Psoas muscle (tissue), 8 donors: Measurements from ENCODE around the gene STX16. TPM values are rescaled to one million over a fixed set of nuclear protein-coding genes. Genes with fewer than 3 reads are reported as not detected.

Source experiments
- ATAC-seq, 4 donors: fragments of 200-7000 bp; cut with Tn5 transposase; one replicate each; pipeline ENCODE4 v1.9.1; 2020; ENCODE audit warnings: moderate library complexity in 3 of 4, mild to moderate bottlenecking in 2 of 4
- DNase-seq, 2 donors: peaks; one replicate each; pipeline ENCODE4 v3.0.0-alpha.2; 2020
- H3K27ac ChIP-seq: fragments of 200-600 bp; one replicate; pipeline ENCODE4 v1.8.0; 2022
- H3K27me3 ChIP-seq, 3 donors: fragments of 200-600 bp in 1 of 3; one replicate each; pipeline versions ENCODE4 v1.6.1 to v1.8.0; 2013 to 2022; ENCODE audit warnings: low read length in 2 of 3, mild to moderate bottlenecking in 2 of 3, moderate library complexity in 1 of 3; ENCODE audit not compliant: insufficient read depth in 3 of 3
- H3K36me3 ChIP-seq, 2 donors: fragments of 200-600 bp in 1 of 2; one replicate each; pipeline versions ENCODE4 v1.6.1 to v1.8.0; 2013 to 2022; ENCODE audit warnings: low read depth in 1 of 2, mild to moderate bottlenecking in 1 of 2, moderate library complexity in 1 of 2; ENCODE audit not compliant: insufficient read depth in 1 of 2
- H3K4me1 ChIP-seq: fragments of 200-600 bp; one replicate; pipeline ENCODE4 v1.8.0; 2022
- H3K4me3 ChIP-seq: fragments of 200-600 bp; one replicate; pipeline ENCODE4 v1.8.0; 2022; ENCODE audit warnings: mild to moderate bottlenecking
- H3K9me3 ChIP-seq: fragments of 200-600 bp; one replicate; pipeline ENCODE4 v1.8.0; 2022
- CTCF ChIP-seq: fragments of 200-600 bp; IDR thresholded peaks from one replicate; pipeline ENCODE4 v1.8.0; 2022; ENCODE audit warnings: antibody characterized with exemption
- WGBS, 3 donors: extraction: QIAGEN DNeasy Blood & Tissue Kit; methylation state at CpG; one replicate each; pipeline versions ENCODE4 v1.1.6 to v1.1.7; 2013; 5-methylcytosine and 5-hydroxymethylcytosine counted together
- intact Hi-C, 2 donors: fragments of 100-400 bp; cut with DNase I; formaldehyde crosslinking; loops; one replicate each; pipeline versions ENCODE4 v1.11.0 to v1.14.2; 2022
- polyA plus RNA-seq, 3 donors: library from polyadenylated mRNA; stranded (reverse); fragments of 200-250 nt; gene quantifications; one replicate each; pipeline ENCODE4 v1.2.3, GENCODE V29; 2013
- total RNA-seq, 4 donors: library from RNA; stranded (reverse); fragmentation: NEBNext Ultra II Directional in 2 of 4; extraction: Animal tissue kit (Norgen Biotek cat#: 25700) in 2 of 4; gene quantifications; one replicate each; pipeline versions ENCODE4 v1.2.1 to v1.2.4, GENCODE V29; 2021 to 2023
- donor health status: healthy with polysubstance abuse.
- donor health status: DM: no; HTN: no; CAD: no; lungs with moderate emphysema.
- donor health status: Bipolar disorder and iron deficiency.
- donor health status: healthy.
- donor health status: DM: yes; HTN: yes; CAD: no.
- donor health status: DM: no; HTN: no; CAD: no.
- donor health status: DM: no; HTN: no; CAD: no.
- donor health status: DM: yes; HTN: yes; CAD: no.

The STX16 gene
- total and polyA plus RNA-seq, 7 donors = 17.5 to 58.1 (median 20.0) TPM

DNA sequence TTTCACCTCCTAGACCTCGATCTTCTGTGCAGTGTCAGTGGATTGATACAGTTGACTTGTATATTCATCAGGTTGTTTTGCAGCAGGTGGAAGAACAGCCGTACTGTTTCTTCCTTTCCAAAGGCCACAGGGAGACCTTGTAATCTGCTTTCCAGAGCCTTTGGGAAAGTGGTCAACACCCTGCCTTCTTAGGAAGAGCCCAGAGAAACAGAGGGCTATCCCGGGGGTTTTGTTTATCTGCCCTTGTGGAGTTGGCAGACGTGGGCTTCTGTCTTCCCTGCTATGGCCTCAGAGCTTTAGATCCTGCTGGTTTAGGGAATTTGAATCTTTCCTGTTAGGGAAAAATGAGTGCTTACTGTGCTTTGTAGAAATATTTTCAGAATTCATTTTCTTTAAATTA is 19.6 kb downstream of the STX16 start:
- Histone ChIP-seq H3K27me3 (no peaks in the 10 kb centered on the region), H3K36me3 (peaks cover 24 to 80% of the 10 kb centered on the region in 2 donors), H3K4me1 (peaks cover 9% of the 10 kb centered on the region), H3K4me3 (no peak overlapping the region), H3K9me3 (no peaks in the 10 kb centered on the region), H3K27ac (no peak overlapping the region)
- DNase-seq (no peak), ATAC-seq (no peak)
- WGBS, 3 donors = 59 to 70% (median 60%) methylated on average over 4 of the region's 4 CpGs
- TF ChIP-seq CTCF = no peak
- intact Hi-C loops = no loop called here

- ATAC-seq (no peak), DNase-seq (no peak)
- Histone ChIP-seq H3K27ac (no peak overlapping the region), H3K27me3 (no peaks in the 10 kb centered on the region), H3K4me3 (no peak overlapping the region), H3K9me3 (no peaks in the 10 kb centered on the region), H3K4me1 (no peaks in the 10 kb centered on the region), H3K36me3 (peaks cover 21 to 92% of the 10 kb centered on the region in 2 donors)
- no peak for TF ChIP-seq CTCF
- WGBS, 3 donors = 92 to 96% (median 92%) methylated on average over 9 of the region's 9 CpGs
- intact Hi-C loops = no loop called here
These were observed 22.0 kb downstream of the STX16 start for GRCh38 chr20:58673119-58673518.

DNA sequence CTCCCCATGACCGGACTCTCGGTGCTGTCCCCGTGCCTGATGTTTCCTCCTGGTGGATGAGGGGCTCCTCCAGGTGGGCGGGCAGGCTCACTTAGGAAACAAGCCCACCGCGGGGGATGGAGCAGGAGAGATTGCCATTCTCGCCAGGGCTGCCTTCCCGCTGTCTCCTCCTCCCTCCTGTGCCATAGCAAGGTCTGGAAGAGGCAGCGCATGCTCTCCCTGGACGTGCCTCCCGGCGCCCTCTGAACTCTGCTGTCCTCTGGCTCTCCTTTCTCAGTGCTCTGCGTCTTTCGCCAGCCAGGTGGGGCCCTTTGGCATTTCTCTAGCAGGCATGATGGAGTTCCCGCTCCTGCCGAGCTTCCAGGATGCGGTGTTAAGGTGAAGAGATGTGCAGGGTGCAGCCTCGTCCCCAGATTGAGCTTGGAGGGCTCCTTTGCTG is 24.1 kb downstream of the STX16 start:
- H3K27me3 ChIP-seq = no peaks in the 10 kb centered on the region
- peaks cover 12 to 89% of the 10 kb centered on the region in 2 donors for H3K36me3 ChIP-seq
- no peaks in the 10 kb centered on the region for H3K9me3 ChIP-seq
- intact Hi-C loops = no loop called here
- no peak for TF ChIP-seq CTCF
- H3K4me3 ChIP-seq = no peak overlapping the region
- ATAC-seq (no peak), DNase-seq (no peak)
- WGBS, 3 donors = 87 to 92% (median 90%) methylated on average over 17 to 18 of the region's 18 CpGs
- no peaks in the 10 kb centered on the region for H3K4me1 ChIP-seq
- no peak overlapping the region for H3K27ac ChIP-seq

DNA sequence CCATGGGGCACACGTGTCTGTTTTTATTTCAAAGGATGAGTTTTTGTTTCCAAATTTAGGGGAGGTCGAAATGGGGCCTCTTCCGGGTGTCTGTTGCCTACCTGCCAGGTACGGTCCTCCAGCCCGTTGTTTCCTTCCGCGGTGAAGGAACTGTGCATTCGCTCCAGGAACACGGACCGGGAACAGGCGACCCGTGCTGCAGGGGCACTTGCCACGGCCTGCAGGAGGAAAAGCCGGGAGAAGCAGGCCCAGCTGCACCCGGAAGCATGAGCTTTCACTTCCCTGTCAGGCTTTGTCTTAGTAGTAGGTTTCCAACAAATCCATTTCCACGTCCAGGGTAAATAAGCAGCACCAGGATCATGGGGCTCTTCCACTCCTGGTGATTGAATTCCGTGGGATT is 24.6 kb downstream of the STX16 start:
- H3K27me3 ChIP-seq = no peaks in the 10 kb centered on the region
- H3K4me1 ChIP-seq = no peaks in the 10 kb centered on the region
- peaks cover 7 to 89% of the 10 kb centered on the region in 2 donors for H3K36me3 ChIP-seq
- no peak for TF ChIP-seq CTCF
- no peaks in the 10 kb centered on the region for H3K9me3 ChIP-seq
- no peak for ATAC-seq
- H3K4me3 ChIP-seq = no peak overlapping the region
- no peak overlapping the region for H3K27ac ChIP-seq
- no peak for DNase-seq
- WGBS, 3 donors = 84 to 90% (median 86%) methylated on average over 17 of the region's 17 CpGs
- intact Hi-C loops = no loop called here

GRCh38 chr20:58676161-58676560 is 25.1 kb downstream of the STX16 start:
- intact Hi-C loops = no loop called here
- H3K9me3 ChIP-seq = no peaks in the 10 kb centered on the region
- DNase-seq (no peak), ATAC-seq (no peak)
- no peaks in the 10 kb centered on the region for H3K4me1 ChIP-seq
- H3K27me3 ChIP-seq = no peaks in the 10 kb centered on the region
- no peak overlapping the region for H3K27ac ChIP-seq
- WGBS, 3 donors = 93 to 95% (median 94%) methylated on average over 19 of the region's 19 CpGs
- H3K36me3 ChIP-seq = peaks cover 5 to 84% of the 10 kb centered on the region in 2 donors
- TF ChIP-seq CTCF = no peak
- no peak overlapping the region for H3K4me3 ChIP-seq
